T-cell (primary cell): ENCODE measurements around the gene SORCS3. TPM values are rescaled to one million over a fixed set of nuclear protein-coding genes. Genes with fewer than 3 reads are reported as not detected.

Source experiments
- ATAC-seq, 4 experiments: fragments of 200-7000 bp in 3 of 4; fragments of 150-1000 bp in 1 of 4; cut with Tn5 transposase; replicated peaks in 1 of 4; 1 replicate in 3 of 4; 2 replicates in 1 of 4; pipeline ENCODE4 v1.10.0; 2021; ENCODE audit warnings: moderate library complexity in 3 of 4, mild to moderate bottlenecking in 2 of 4, moderate number of reproducible peaks in 1 of 4
- CTCF ChIA-PET, 2 donors: fragments of 300-600 bp; sonication (Branson Sonifier 250); formaldehyde crosslinking; loops; one replicate each; lab custom pipeline; 2022; ENCODE audit warnings: antibody characterized with exemption in 2 of 2; lab: Charles Lee
- POLR2A ChIA-PET, 2 donors: fragments of 300-600 bp; sonication (Branson Sonifier 250); formaldehyde crosslinking; loops; one replicate each; lab custom pipeline; 2022; ENCODE audit warnings: antibody characterized with exemption in 2 of 2; lab: Charles Lee
- DNase-seq, 35 experiments: peaks; one replicate each; pipeline versions ENCODE4 v3.0.0 to v3.0.0-alpha.2; 2013 to 2023
- H3K27ac ChIP-seq: one replicate; pipeline ENCODE4 v1.5.1; 2013; ENCODE audit warnings: low read length
- H3K27me3 ChIP-seq, 2 experiments: replicated peaks in 1 of 2; 1 replicate in 1 of 2; 2 replicates in 1 of 2; pipeline versions ENCODE4 v1.6.1 to v1.7.0; 2013; ENCODE audit warnings: low read length in 1 of 2, mixed read lengths in 1 of 2; ENCODE audit not compliant: control insufficient read depth in 2 of 2, insufficient read depth in 2 of 2; ENCODE audit errors: extremely low read depth in 1 of 2
- H3K36me3 ChIP-seq, 2 donors: 1 replicate in 1 of 2; 2 replicates in 1 of 2; pipeline versions ENCODE4 v1.6.1 to v1.7.0; 2013; ENCODE audit warnings: low read length in 1 of 2; ENCODE audit not compliant: control insufficient read depth in 2 of 2, insufficient read depth in 1 of 2; ENCODE audit errors: extremely low read depth in 1 of 2
- H3K4me1 ChIP-seq, 2 experiments: 1 replicate in 1 of 2; 2 replicates in 1 of 2; pipeline versions ENCODE4 v1.6.1 to v1.7.0; 2013; ENCODE audit warnings: low read length in 2 of 2, mixed read lengths in 1 of 2; ENCODE audit not compliant: insufficient read depth in 2 of 2, control insufficient read depth in 1 of 2; ENCODE audit errors: extremely low read depth in 1 of 2
- H3K4me3 ChIP-seq, 2 donors: 1 replicate in 1 of 2; 2 replicates in 1 of 2; pipeline versions ENCODE4 v1.5.1 to v1.7.0; 2013; ENCODE audit warnings: mild to moderate bottlenecking in 2 of 2, low read length in 1 of 2, moderate library complexity in 1 of 2; ENCODE audit not compliant: control insufficient read depth in 1 of 2; ENCODE audit errors: extremely low read depth in 1 of 2
- H3K9me3 ChIP-seq: 2 replicates; pipeline ENCODE4 v1.7.0; 2013
- H3K27ac Mint-ChIP-seq, 2 donors: one replicate each; pipeline ENCODE4 v1.8.0; 2020 to 2021; ENCODE audit warnings: mild to moderate bottlenecking in 2 of 2, mixed read lengths in 2 of 2
- H3K27me3 Mint-ChIP-seq, 2 donors: one replicate each; pipeline ENCODE4 v1.8.0; 2021 to 2022; ENCODE audit warnings: mixed read lengths in 2 of 2
- H3K36me3 Mint-ChIP-seq: one replicate; pipeline ENCODE4 v1.8.0; 2021; ENCODE audit warnings: mixed read lengths
- H3K4me1 Mint-ChIP-seq, 3 donors: one replicate each; pipeline ENCODE4 v1.8.0; 2020 to 2022; ENCODE audit warnings: mixed read lengths in 3 of 3, mild to moderate bottlenecking in 1 of 3
- H3K4me3 Mint-ChIP-seq, 3 donors: one replicate each; pipeline ENCODE4 v1.8.0; 2020 to 2022; ENCODE audit warnings: mild to moderate bottlenecking in 3 of 3, mixed read lengths in 3 of 3, moderate library complexity in 3 of 3
- H3K9me3 Mint-ChIP-seq, 3 donors: one replicate each; pipeline ENCODE4 v1.8.0; 2020 to 2022; ENCODE audit warnings: mixed read lengths in 3 of 3
- WGBS: methylation state at CpG from one replicate; pipeline ENCODE4 v1.1.5; 2013; ENCODE audit warnings: missing lambda C conversion rate; ENCODE audit not compliant: insufficient coverage; 5-methylcytosine and 5-hydroxymethylcytosine counted together
- total RNA-seq, 35 experiments: library from RNA in 6 of 35; stranded (reverse) in 6 of 35; fragments of 120-200 nt in 1 of 35; gene quantifications; one replicate each; pipeline versions ENCODE4 v1.2.1 to v1.2.4 and lab custom pipeline; 2013 to 2026

Gene SORCS3
- total RNA-seq, 5 donors from 2014 or later (not counting 1 experiment from before 2014, with no cell fraction given): 0.03 to 1.8 (median 0.50) TPM; not detected in 1

GRCh38 chr10:105041956-105042355, 400.9 kb downstream of the SORCS3 start:
- Histone ChIP-seq H3K4me3 (no peak overlapping the region), H3K4me1 (no peaks in the 10 kb centered on the region), H3K27ac (no peak overlapping the region), H3K9me3 (no peaks in the 10 kb centered on the region), H3K27me3 (no peaks in the 10 kb centered on the region), H3K36me3 (no peaks in the 10 kb centered on the region)
- ChIA-PET POLR2A (no interaction called here), CTCF (no interaction called here)
- Mint-ChIP-seq H3K4me3 (no peak overlapping the region), H3K27ac (no peak overlapping the region), H3K9me3 (peaks cover 0 to 5% (median 0%) of the 10 kb centered on the region in 3 donors), H3K4me1 (no peaks in the 10 kb centered on the region), H3K36me3 (no peaks in the 10 kb centered on the region), H3K27me3 (peaks cover 0 to 8% of the 10 kb centered on the region in 2 donors)
- WGBS: no CpG with 5 or more reads among the region's 1 CpG
- DNase-seq (no peak), ATAC-seq (no peak)

DNA sequence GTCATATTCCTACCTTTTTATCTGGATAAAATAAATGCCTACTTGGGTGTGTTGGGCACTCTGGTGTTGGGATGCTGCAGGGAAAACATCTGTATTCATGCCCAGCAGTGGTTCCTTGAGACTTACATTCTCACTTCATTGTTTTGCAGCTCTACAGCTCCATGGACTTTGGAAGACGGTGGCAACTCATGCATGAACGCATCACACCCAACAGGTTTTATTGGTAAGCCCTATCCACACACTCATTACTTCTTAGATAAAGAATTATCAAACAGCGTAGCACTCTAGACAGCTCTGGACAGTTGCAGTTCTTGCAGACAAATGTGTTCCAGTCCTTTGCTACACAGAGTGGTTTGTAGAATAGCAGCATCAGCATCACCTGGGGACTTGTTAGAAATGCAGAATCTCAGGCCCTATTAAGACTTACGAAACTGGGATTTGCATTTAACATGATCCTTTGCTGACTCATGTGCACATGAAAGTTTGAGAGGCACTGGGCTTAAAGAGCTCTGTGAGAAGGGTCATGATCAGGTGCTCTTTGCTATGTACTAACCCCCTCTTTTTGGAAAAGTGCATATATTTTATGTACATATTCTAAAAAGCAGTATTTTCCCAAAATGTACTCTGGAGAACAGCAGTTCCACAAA, 401.9 kb downstream of the SORCS3 start:
- Mint-ChIP-seq H3K4me1 (no peaks in the 10 kb centered on the region), H3K27ac (no peak overlapping the region), H3K27me3 (peaks cover 0 to 8% of the 10 kb centered on the region in 2 donors), H3K36me3 (peaks cover 3% of the 10 kb centered on the region), H3K4me3 (no peak overlapping the region), H3K9me3 (peaks cover 0 to 12% (median 3%) of the 10 kb centered on the region in 3 donors)
- Histone ChIP-seq H3K4me1 (no peaks in the 10 kb centered on the region), H3K4me3 (no peak overlapping the region), H3K36me3 (no peaks in the 10 kb centered on the region), H3K27ac (no peak overlapping the region), H3K9me3 (no peaks in the 10 kb centered on the region), H3K27me3 (no peaks in the 10 kb centered on the region)
- DNase-seq (no peak), ATAC-seq (no peak)
- POLR2A ChIA-PET: no interaction called here
- 86% methylated on average over 2 of the region's 4 CpGs for WGBS
- CTCF ChIA-PET: no interaction called here

DNA sequence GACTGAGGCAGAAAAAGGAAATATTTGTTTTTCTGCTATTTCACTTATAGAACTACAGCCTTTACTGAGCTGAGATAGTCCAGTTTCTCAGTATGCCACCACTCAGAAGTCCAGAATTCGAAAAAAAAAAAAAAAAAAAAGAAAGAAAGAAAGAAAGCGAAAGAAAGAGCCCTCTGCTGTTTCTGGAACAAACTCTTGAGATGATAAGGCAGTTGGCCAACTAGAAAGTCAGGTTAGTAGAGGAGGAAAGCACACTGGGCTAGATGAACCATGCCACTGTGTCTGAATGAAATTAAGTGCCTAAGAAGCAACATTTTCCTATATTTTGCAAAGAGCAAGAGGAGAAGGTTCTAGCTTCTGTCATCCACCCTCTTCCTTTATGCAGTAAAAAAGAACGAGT, 403.8 kb downstream of the SORCS3 start:
- ATAC-seq: no peak
- H3K27ac ChIP-seq: no peak overlapping the region
- DNase-seq: no peak
- Mint-ChIP-seq H3K9me3 (peaks cover 0 to 17% (median 7%) of the 10 kb centered on the region in 3 donors), H3K27ac (no peak overlapping the region), H3K4me1 (no peaks in the 10 kb centered on the region), H3K36me3 (peaks cover 3% of the 10 kb centered on the region), H3K4me3 (no peak overlapping the region), H3K27me3 (peaks cover 0 to 4% of the 10 kb centered on the region in 2 donors)
- no peaks in the 10 kb centered on the region for H3K36me3 ChIP-seq
- ChIA-PET POLR2A (no interaction called here), CTCF (no interaction called here)
- no peaks in the 10 kb centered on the region for H3K27me3 ChIP-seq
- H3K9me3 ChIP-seq: no peaks in the 10 kb centered on the region
- WGBS: no CpG with 5 or more reads among the region's 3 CpGs
- H3K4me3 ChIP-seq: no peak overlapping the region
- H3K4me1 ChIP-seq: no peaks in the 10 kb centered on the region

GRCh38 chr10:105056413-105056812, 415.3 kb downstream of the SORCS3 start:
- Mint-ChIP-seq H3K27me3 (peaks cover 0 to 6% of the 10 kb centered on the region in 2 donors), H3K9me3 (peaks cover 9 to 16% (median 13%) of the 10 kb centered on the region in 3 donors), H3K4me1 (no peaks in the 10 kb centered on the region), H3K4me3 (no peak overlapping the region), H3K27ac (no peak overlapping the region), H3K36me3 (peaks cover 6% of the 10 kb centered on the region)
- ChIA-PET POLR2A (no interaction called here), CTCF (no interaction called here)
- Histone ChIP-seq H3K9me3 (no peaks in the 10 kb centered on the region), H3K4me3 (no peak overlapping the region), H3K27ac (no peak overlapping the region), H3K4me1 (no peaks in the 10 kb centered on the region), H3K27me3 (no peaks in the 10 kb centered on the region), H3K36me3 (no peaks in the 10 kb centered on the region)
- ATAC-seq (no peak), DNase-seq (no peak)
- 44% methylated on average over 1 of the region's 2 CpGs for WGBS

GRCh38 chr10:105062951-105063350, 421.9 kb downstream of the SORCS3 start:
- H3K4me3 Mint-ChIP-seq: no peak overlapping the region
- CTCF ChIA-PET: no interaction called here

GRCh38 chr10:105063796-105064195, 422.7 kb downstream of the SORCS3 start:
- Mint-ChIP-seq H3K4me3 (no peak overlapping the region), H3K27ac (no peak overlapping the region), H3K27me3 (peaks cover 0 to 9% of the 10 kb centered on the region in 2 donors), H3K36me3 (no peaks in the 10 kb centered on the region), H3K9me3 (peaks cover 0 to 6% (median 0%) of the 10 kb centered on the region in 3 donors), H3K4me1 (no peaks in the 10 kb centered on the region)
- no peaks in the 10 kb centered on the region for H3K36me3 ChIP-seq
- CTCF ChIA-PET: no interaction called here
- H3K27me3 ChIP-seq: no peaks in the 10 kb centered on the region
- DNase-seq: peak in 2 of 35 experiments; percentile 1 to 2
- no peaks in the 10 kb centered on the region for H3K9me3 ChIP-seq
- no peaks in the 10 kb centered on the region for H3K4me1 ChIP-seq
- POLR2A ChIA-PET: no interaction called here
- WGBS: 21% methylated on average over 5 of the region's 5 CpGs
- H3K4me3 ChIP-seq: no peak overlapping the region
- no peak for ATAC-seq
- H3K27ac ChIP-seq: no peak overlapping the region

More at GRCh38 chr10:105062951-105063350, 421.9 kb downstream of the SORCS3 start:
- DNase-seq (no peak), ATAC-seq (no peak)
- no CpG with 5 or more reads among the region's 5 CpGs for WGBS
- Mint-ChIP-seq H3K36me3 (no peaks in the 10 kb centered on the region), H3K27me3 (peaks cover 0 to 9% of the 10 kb centered on the region in 2 donors), H3K4me1 (no peaks in the 10 kb centered on the region), H3K27ac (no peak overlapping the region), H3K9me3 (peaks cover 0 to 6% (median 0%) of the 10 kb centered on the region in 3 donors)
- POLR2A ChIA-PET: no interaction called here
- no peaks in the 10 kb centered on the region for H3K9me3 ChIP-seq
- no peaks in the 10 kb centered on the region for H3K4me1 ChIP-seq
- no peaks in the 10 kb centered on the region for H3K27me3 ChIP-seq
- H3K27ac ChIP-seq: no peak overlapping the region
- no peaks in the 10 kb centered on the region for H3K36me3 ChIP-seq
- H3K4me3 ChIP-seq: no peak overlapping the region
